Ovary (tissue), 9 donors: Measurements from ENCODE around the gene RAPGEF2. TPM values are rescaled to one million over a fixed set of nuclear protein-coding genes. Genes with fewer than 3 reads are reported as not detected.

ENCODE experiments used
- DNase-seq, 5 donors: peaks; one replicate each; pipeline ENCODE4 v3.0.0-alpha.2; 2019 to 2020
- H3K27ac ChIP-seq, 2 donors: fragments of 200-600 bp; one replicate each; pipeline versions ENCODE4 v1.5.1 to v1.8.0; 2019 to 2022
- H3K27me3 ChIP-seq: fragments of 200-600 bp; one replicate; pipeline ENCODE4 v1.8.0; 2022
- H3K36me3 ChIP-seq: fragments of 200-600 bp; sonication (generic); one replicate; pipeline ENCODE4 v1.5.1; 2019
- H3K4me1 ChIP-seq: one replicate; pipeline ENCODE4 v1.8.1; 2013; ENCODE audit warnings: mild to moderate bottlenecking, moderate library complexity; ENCODE audit not compliant: insufficient read depth
- H3K4me3 ChIP-seq: fragments of 200-600 bp; sonication (generic); one replicate; pipeline ENCODE4 v1.5.1; 2017
- H3K9me3 ChIP-seq, 2 donors: fragments of 200-600 bp in 1 of 2; sonication (generic) in 1 of 2; one replicate each; pipeline versions ENCODE4 v1.5.1 to v1.8.1; 2013 to 2019; ENCODE audit warnings: mild to moderate bottlenecking in 1 of 2, moderate library complexity in 1 of 2
- CTCF ChIP-seq, 3 donors: fragments of 450-650 bp in 2 of 3; fragments of 200-600 bp in 1 of 3; IDR thresholded peaks; one replicate each; pipeline versions ENCODE4 v1.5.1 to v1.8.0; 2016 to 2022; ENCODE audit warnings: antibody characterized with exemption in 3 of 3, mild to moderate bottlenecking in 1 of 3
- EP300 ChIP-seq: sonication (generic); formaldehyde crosslinking; IDR thresholded peaks from one replicate; pipeline ENCODE4 v1.6.1; 2017; ENCODE audit warnings: antibody characterized with exemption
- POLR2A ChIP-seq: fragments of 450-650 bp; IDR thresholded peaks from one replicate; pipeline ENCODE4 v1.6.1; 2017; ENCODE audit warnings: antibody characterized with exemption, mild to moderate bottlenecking, moderate library complexity
- WGBS, 3 donors: extraction: QIAGEN DNeasy Blood & Tissue Kit in 1 of 3; methylation state at CpG; one replicate each; pipeline versions ENCODE4 v1.1.5 to v1.1.7; 2013 to 2017; 5-methylcytosine and 5-hydroxymethylcytosine counted together
- intact Hi-C, 4 donors: fragments of 100-400 bp; cut with DNase I; formaldehyde crosslinking; loops; one replicate each; pipeline versions ENCODE4 v1.11.0 to v1.15.1; 2022 to 2023
- polyA plus RNA-seq, 2 donors: library from polyadenylated mRNA; stranded (reverse); fragments of 200-250 nt in 1 of 2; fragments of 350-450 nt in 1 of 2; fragmentation: Illumina TruSeq in 1 of 2; extraction: RNeasy Lipid Tissue Mini Kit (QIAGEN cat#74804) in 1 of 2; gene quantifications; one replicate each; pipeline ENCODE4 v1.2.3, GENCODE V29; 2013 to 2014
- total RNA-seq, 7 donors: library from RNA; depleted of rRNA in 2 of 7; stranded (reverse); fragments of >200 nt in 2 of 7; fragmentation: NEBNext Ultra II Directional in 3 of 7; extraction: Animal tissue kit (Norgen Biotek cat#: 25700) in 3 of 7; gene quantifications; one replicate each; pipeline versions ENCODE4 v1.1.0 to v1.2.4, GENCODE V29; 2016 to 2023
- donor health status: DM: no; HTN: no; CAD: no; lungs with moderate emphysema.
- donor health status: DM: no; HTN: no; CAD: no.
- donor health status: Bipolar disorder and iron deficiency.
- donor health status: DM: yes; HTN: yes; CAD: no.
- donor health status: DM: no; HTN: no; CAD: no.
- donor health status: DM: yes; HTN: yes; CAD: no.

Gene RAPGEF2
- total and polyA plus RNA-seq, 9 donors: 11.5 to 46.5 (median 25.4) TPM

GRCh38 chr4:159152181-159152580, 49.3 kb downstream of the RAPGEF2 start:
- TF ChIP-seq POLR2A (no peak), EP300 (no peak), CTCF (IDR thresholded peaks at IDR 0.05) (no peak)
- intact Hi-C loops: no loop called here
- H3K9me3 ChIP-seq: no peaks in the 10 kb centered on the region
- H3K36me3 ChIP-seq: no peaks in the 10 kb centered on the region
- DNase-seq: no peak
- no peak overlapping the region for H3K4me3 ChIP-seq
- no peaks in the 10 kb centered on the region for H3K27me3 ChIP-seq
- WGBS, 3 donors: 69 to 78% (median 73%) methylated on average over 3 of the region's 3 CpGs
- no peak overlapping the region for H3K27ac ChIP-seq
- peaks cover 9% of the 10 kb centered on the region for H3K4me1 ChIP-seq

GRCh38 chr4:159153669-159154068, 50.8 kb downstream of the RAPGEF2 start:
- Histone ChIP-seq H3K4me3 (no peak overlapping the region), H3K4me1 (peaks cover 10% of the 10 kb centered on the region), H3K9me3 (no peaks in the 10 kb centered on the region), H3K36me3 (no peaks in the 10 kb centered on the region), H3K27ac (no peak overlapping the region), H3K27me3 (no peaks in the 10 kb centered on the region)
- TF ChIP-seq EP300: no peak
- no peak for TF ChIP-seq CTCF (IDR thresholded peaks at IDR 0.05)
- TF ChIP-seq POLR2A: no peak
- intact Hi-C loops: no loop called here
- WGBS, 3 donors: 86 to 90% (median 90%) methylated on average over 4 of the region's 4 CpGs
- no peak for DNase-seq

DNA sequence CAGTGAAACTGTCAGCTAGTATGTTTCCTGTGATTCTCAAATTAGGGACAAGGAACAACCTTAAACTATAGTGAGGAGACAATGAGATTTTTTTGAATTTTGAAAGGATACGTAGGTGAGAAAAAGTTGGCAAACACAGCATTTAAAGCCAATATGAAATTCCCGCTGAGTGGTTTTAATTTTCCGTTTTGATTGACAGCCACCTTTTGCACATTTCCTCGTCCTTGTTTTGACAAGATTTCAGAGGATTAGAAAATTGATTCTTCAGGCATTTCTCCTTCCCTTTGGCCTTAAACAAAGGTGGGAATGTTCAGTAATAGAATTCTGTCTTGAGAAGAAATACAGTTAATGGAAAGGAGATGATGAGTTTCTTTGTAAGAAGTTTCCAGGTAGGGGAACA, 52.2 kb downstream of the RAPGEF2 start:
- 91 to 95% (median 91%) methylated on average over 4 of the region's 4 CpGs for WGBS, 3 donors
- H3K9me3 ChIP-seq: no peaks in the 10 kb centered on the region
- H3K4me3 ChIP-seq: no peak overlapping the region
- TF ChIP-seq EP300: no peak
- TF ChIP-seq POLR2A: no peak
- TF ChIP-seq CTCF (IDR thresholded peaks at IDR 0.05): no peak
- intact Hi-C loops: no loop called here
- DNase-seq: no peak
- no peaks in the 10 kb centered on the region for H3K36me3 ChIP-seq
- H3K27me3 ChIP-seq: no peaks in the 10 kb centered on the region
- H3K27ac ChIP-seq: no peak overlapping the region
- peaks cover 10% of the 10 kb centered on the region for H3K4me1 ChIP-seq

DNA sequence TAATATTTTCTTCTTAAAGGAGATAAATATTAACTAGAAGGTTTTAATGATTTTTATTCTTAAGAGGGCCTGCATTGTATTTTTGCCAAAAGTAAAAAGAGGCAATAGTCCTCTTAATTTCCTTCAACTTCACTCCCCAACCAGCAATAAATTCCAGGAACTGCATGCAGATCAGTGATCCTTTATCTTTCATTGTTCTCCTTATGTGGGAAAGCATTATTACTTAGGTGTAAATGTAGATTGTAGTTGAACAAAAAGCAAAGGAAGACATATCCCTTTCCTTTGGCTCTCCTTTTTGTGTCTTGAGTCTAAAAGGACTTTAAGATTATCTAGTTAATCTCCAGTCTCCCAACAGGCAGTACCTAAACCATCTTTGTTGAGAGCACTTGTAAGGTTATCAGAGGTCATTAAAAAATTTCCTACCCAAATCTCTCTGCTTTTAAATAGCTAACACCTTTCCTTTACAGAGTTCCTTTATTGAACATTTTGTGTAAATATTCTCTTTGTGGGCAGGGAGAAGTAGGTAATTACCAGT, 55.3 kb downstream of the RAPGEF2 start:
- DNase-seq: no peak
- H3K4me1 ChIP-seq: peaks cover 3% of the 10 kb centered on the region
- H3K36me3 ChIP-seq: no peaks in the 10 kb centered on the region
- no peaks in the 10 kb centered on the region for H3K9me3 ChIP-seq
- no peak overlapping the region for H3K4me3 ChIP-seq
- no peaks in the 10 kb centered on the region for H3K27me3 ChIP-seq
- intact Hi-C loops: no loop called here
- no peak overlapping the region for H3K27ac ChIP-seq
- TF ChIP-seq CTCF (IDR thresholded peaks at IDR 0.05) (no peak), POLR2A (no peak), EP300 (no peak)

DNA sequence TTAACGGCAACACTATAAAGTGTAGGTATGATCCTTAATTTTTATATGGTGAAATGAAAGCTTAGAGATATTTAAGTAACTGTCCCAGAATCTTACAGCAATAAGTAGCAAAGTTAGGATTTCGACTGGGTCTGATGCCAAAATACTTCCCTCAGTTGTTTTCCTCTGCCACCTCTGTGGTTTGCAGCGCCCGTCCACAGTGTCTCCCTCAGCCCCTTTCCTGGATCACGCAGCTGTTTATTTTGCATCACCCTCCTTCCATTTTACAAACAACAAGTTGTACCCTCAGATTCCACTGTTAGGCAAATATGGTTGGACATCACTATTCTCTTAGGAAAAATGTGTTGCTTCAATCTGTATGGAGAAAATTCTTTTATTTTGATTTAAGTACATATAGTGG, 56.1 kb downstream of the RAPGEF2 start:
- 91 to 94% (median 92%) methylated on average over 5 of the region's 5 CpGs for WGBS, 3 donors
- intact Hi-C loops: no loop called here

More for the DNA sequence above, 56.1 kb downstream of the RAPGEF2 start:
- no peak overlapping the region for H3K4me3 ChIP-seq
- no peaks in the 10 kb centered on the region for H3K9me3 ChIP-seq
- H3K36me3 ChIP-seq: no peaks in the 10 kb centered on the region
- no peak overlapping the region for H3K27ac ChIP-seq
- DNase-seq: no peak
- no peaks in the 10 kb centered on the region for H3K27me3 ChIP-seq
- TF ChIP-seq EP300 (no peak), CTCF (IDR thresholded peaks at IDR 0.05) (no peak), POLR2A (no peak)
- H3K4me1 ChIP-seq: peaks cover 3% of the 10 kb centered on the region
